ENCODE results near the gene TBC1D9B.

DNA sequence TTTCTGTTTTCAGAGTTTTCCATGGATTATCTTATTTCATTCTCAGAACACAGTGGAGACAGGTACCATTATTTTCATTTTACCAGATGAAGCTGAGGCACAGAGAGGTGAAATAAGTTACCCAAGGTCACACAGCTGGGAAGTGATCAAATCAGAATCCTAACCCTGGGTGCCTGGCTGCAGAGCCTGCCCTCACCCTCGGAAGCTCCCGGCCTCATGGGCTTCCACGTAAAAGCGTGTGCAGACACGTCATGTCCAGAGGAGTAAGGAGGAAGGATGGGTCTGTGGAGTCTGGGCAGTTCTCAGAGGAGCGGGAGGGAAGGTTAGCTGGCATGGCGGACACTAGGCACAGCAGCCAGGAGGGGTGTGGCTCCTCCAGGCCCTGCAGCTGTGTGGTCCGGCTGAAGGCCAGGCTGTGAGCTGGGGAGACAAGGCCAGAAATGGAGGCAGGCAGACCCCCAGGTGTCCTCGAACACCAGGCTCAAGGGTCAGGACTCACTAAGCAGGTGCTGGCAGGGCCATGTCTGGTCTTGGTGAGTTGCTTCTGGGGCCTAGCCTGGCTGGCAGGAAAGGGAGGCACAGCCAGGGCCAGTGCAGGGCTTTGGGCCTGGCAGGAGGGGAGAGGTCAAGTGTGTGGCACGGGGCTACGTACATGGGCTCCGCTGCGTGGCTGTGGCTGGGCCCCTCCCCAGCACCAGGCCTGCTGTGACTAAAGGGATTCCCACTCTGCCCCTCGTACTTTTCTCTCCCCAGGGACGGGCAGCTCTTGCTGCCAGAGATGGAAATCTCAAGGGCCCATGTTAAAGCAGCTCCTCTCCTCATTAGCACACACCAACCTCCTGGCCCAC, 5.6 kb downstream of the TBC1D9B start:
- TF ChIP-seq, protein P1, sequence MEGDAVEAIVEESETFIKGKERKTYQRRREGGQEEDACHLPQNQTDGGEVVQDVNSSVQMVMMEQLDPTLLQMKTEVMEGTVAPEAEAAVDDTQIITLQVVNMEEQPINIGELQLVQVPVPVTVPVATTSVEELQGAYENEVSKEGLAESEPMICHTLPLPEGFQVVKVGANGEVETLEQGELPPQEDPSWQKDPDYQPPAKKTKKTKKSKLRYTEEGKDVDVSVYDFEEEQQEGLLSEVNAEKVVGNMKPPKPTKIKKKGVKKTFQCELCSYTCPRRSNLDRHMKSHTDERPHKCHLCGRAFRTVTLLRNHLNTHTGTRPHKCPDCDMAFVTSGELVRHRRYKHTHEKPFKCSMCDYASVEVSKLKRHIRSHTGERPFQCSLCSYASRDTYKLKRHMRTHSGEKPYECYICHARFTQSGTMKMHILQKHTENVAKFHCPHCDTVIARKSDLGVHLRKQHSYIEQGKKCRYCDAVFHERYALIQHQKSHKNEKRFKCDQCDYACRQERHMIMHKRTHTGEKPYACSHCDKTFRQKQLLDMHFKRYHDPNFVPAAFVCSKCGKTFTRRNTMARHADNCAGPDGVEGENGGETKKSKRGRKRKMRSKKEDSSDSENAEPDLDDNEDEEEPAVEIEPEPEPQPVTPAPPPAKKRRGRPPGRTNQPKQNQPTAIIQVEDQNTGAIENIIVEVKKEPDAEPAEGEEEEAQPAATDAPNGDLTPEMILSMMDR (conservative IDR thresholded peaks at IDR 0.05), result no peak
- TF ChIP-seq ZFX (IDR thresholded peaks at IDR 0.05), result no peak

Measured in C4-2B (cell line).